HG03135 (cell line): Measurements from ENCODE around the gene SPTB.

Experiments
- ATAC-seq: cut with Tn5 transposase; IDR thresholded peaks from one replicate; pipeline ENCODE4 v1.9.1; 2021; ENCODE audit warnings: mild to moderate bottlenecking, moderate library complexity; ENCODE audit not compliant: unreplicated experiment

The SPTB gene

GRCh38 chr14:64698903-64699302, 180.8 kb downstream of the SPTB start:
- ATAC-seq = no peak

- no peak for ATAC-seq
Observed at GRCh38 chr14:64696355-64696857, 183.3 kb downstream of the SPTB start.
